D721Med (cell line): ENCODE measurements around the gene KCNJ1.

ENCODE experiments used
- DNase-seq: peaks from one replicate; pipeline ENCODE4 v3.0.0; 2011; ENCODE audit warnings: low spot score; ENCODE audit not compliant: insufficient read length
- FAIRE-seq: peaks from 2 replicates; lab custom pipeline; 2011; peaks lifted over from hg19 to GRCh38; lab: Jason Lieb, UNC
- TF ChIP-seq, protein P1 (sequence below): IDR thresholded peaks from 2 replicates; pipeline ENCODE4 v1.5.1; 2012; ENCODE audit warnings: mild to moderate bottlenecking, control low read depth; ENCODE audit not compliant: insufficient read depth; ENCODE audit errors: missing control alignments

Gene KCNJ1

DNA sequence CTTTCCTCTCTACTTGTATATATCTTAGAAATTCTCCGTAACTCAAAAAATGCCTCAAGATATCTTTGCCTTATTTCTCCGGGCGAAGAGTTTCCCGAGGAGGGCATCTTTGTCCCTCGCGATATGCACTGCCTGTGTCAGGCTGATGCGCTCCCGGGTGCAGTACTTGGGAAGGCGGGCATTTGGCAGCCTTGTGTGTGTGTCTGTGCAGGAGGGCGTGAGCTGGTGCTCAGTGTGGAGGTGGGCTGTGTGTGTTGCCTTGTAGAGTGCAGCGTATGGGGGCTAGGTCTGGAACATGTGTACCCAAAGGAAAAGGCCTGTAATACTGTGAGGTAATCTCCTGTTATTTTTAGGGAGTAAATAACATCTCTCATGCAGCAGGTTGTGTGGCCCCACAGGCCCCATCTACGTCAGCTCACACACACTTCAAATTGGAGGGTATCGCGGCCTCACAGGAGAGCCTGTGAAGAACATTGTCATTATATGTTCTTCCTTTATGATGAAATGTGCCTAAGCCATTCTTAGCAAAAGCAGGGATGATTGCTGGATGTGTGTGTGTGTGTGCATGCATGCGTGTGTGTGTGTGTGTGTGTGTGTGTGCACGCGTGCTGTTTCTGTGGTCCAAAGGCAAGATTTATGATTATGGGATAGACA lies 77.5 kb downstream of the KCNJ1 start:
- FAIRE-seq (no peak), DNase-seq (no peak)
- TF ChIP-seq, protein P1, sequence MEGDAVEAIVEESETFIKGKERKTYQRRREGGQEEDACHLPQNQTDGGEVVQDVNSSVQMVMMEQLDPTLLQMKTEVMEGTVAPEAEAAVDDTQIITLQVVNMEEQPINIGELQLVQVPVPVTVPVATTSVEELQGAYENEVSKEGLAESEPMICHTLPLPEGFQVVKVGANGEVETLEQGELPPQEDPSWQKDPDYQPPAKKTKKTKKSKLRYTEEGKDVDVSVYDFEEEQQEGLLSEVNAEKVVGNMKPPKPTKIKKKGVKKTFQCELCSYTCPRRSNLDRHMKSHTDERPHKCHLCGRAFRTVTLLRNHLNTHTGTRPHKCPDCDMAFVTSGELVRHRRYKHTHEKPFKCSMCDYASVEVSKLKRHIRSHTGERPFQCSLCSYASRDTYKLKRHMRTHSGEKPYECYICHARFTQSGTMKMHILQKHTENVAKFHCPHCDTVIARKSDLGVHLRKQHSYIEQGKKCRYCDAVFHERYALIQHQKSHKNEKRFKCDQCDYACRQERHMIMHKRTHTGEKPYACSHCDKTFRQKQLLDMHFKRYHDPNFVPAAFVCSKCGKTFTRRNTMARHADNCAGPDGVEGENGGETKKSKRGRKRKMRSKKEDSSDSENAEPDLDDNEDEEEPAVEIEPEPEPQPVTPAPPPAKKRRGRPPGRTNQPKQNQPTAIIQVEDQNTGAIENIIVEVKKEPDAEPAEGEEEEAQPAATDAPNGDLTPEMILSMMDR = no peak
